HG03097 (cell line): Measurements from ENCODE around the gene ARL10.
"Not testable (repeated sequence)": the region's sequence is repeated elsewhere in the genome, so short reads cannot be mapped to it uniquely, and the experiment has no call there.

Source experiments
- ATAC-seq: cut with Tn5 transposase; IDR thresholded peaks from one replicate; pipeline ENCODE4 v1.9.1; 2021; ENCODE audit not compliant: unreplicated experiment, low FRiP score

The ARL10 gene

DNA sequence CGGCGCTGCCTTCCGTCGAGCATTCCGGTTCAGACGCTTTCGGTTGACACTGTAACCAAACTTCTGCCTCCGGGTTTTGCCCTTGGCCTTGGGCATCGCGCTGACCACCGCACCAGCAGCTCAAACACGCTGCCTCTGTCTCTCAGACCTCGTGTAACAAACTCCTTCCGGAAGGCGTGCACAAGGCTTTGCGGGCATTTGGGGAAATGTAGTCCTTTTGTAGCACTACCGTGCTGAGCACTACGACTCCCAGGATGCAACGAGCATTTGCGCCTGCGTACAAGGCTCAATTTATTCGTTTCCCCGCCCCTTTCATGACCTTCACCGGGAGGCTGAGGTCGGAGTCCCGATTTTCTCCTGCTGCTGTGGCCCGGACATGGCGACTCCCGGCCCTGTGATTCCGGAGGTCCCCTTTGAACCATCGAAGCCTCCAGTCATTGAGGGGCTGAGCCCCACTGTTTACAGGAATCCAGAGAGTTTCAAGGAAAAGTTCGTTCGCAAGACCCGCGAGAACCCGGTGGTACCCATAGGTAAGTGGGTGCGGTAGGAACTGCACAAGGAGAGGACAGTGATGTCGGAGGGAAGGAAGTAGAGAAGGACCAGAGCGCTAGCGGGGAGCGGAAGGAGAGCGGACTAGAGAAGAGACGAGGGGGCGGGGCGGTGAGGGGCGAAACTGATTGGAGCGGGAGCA is 23.3 kb downstream of the ARL10 start, which contains the start of the genes HIGD2A and NOP16:
HIGD2A (plus strand) TSS at position 308 of the 691 bp plus-strand sequence; CDS start at position 377, 69 bp downstream.
NOP16 (minus strand) TSS at position 155 of the 691 bp plus-strand sequence; CDS start at position 96, 59 bp downstream.
- peak; percentile 84 for ATAC-seq

- ATAC-seq, result no peak
Observed at GRCh38 chr5:176389135-176390123, 24.1 kb downstream of the ARL10 start.

- no peak for ATAC-seq
Observed at GRCh38 chr5:176391479-176391878, 26.2 kb downstream of the ARL10 start.

DNA sequence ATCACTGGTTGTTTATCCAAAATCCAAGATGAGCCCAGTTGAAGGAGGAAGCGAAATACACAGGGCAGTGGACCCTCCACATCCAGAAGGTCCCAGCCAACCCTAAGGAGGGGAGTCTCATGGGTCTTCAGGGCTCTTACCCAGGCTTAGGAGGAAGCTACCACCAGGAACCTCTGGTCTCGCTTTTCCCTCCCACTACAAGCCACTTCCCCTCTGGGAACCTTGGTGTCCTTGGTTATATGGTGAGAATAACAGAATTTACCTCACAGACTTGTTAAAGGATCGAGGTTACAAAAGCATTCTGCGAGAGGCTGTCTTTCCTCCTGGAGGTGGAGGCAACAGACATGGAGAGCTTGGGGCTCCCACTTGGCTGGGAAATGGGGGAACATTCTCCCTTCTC is 26.7 kb downstream of the ARL10 start:
- no peak for ATAC-seq

DNA sequence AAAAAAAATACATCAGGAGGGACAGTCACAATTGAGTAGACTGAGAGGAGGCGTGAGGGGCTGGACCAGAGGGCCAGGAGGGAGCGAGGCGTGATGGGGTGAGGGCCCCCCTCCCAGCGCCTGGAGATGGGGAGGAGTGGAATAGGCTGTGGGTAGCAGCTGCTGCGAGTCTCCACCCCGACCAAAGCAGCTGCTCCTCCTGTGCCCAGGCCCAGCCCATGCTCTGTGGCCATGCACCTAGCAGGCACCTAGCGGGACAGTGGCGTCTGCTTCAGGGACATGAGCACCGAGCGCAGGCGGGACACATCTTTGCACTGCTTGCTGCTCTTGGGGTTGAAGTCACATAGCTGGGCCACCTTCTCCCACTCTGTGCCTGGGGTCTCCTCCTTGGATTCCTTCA is 27.2 kb downstream of the ARL10 start:
- no peak for ATAC-seq

DNA sequence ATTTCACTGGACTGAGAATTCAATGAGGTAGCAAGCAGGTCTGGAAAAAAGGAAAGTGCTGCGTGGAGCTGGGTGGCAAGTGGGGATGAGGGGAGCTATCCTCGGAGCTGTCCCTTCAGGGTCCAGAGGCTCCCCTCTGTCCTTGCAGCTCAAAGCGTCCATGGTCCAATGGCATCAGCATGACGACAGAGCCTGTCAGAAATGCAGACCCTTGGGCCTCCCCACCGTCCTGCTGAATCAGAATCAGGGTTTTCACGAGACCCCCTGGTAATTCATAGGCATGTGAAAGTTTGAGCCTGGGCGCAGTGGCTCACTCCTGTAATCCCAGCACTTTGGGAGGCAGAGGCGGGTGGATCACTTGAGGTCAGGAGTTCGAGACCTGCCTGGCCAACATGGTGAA is 28.8 kb downstream of the ARL10 start:
- ATAC-seq, result no peak

GRCh38 chr5:176394881-176395675 is 29.8 kb downstream of the ARL10 start:
- no peak for ATAC-seq

DNA sequence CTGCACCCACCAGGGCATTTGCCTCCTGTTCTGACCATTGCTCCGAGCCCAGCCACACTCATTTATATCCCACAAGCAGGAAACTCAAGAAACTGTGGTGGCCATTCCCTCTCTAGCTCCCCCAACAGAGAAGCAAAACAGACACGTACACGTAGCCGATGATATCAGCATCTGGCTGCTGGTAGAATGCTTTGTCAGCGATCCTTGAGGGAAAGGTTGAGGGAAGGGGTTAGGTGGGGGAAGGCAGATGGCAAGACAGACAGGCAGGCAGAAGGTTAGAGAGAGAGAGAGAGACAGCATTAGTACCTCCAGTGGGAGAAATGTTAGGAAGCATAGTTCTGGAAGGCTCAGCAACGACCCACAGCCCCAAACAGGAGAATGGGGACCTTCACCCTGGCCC is 31.0 kb downstream of the ARL10 start:
- ATAC-seq, result no peak

DNA sequence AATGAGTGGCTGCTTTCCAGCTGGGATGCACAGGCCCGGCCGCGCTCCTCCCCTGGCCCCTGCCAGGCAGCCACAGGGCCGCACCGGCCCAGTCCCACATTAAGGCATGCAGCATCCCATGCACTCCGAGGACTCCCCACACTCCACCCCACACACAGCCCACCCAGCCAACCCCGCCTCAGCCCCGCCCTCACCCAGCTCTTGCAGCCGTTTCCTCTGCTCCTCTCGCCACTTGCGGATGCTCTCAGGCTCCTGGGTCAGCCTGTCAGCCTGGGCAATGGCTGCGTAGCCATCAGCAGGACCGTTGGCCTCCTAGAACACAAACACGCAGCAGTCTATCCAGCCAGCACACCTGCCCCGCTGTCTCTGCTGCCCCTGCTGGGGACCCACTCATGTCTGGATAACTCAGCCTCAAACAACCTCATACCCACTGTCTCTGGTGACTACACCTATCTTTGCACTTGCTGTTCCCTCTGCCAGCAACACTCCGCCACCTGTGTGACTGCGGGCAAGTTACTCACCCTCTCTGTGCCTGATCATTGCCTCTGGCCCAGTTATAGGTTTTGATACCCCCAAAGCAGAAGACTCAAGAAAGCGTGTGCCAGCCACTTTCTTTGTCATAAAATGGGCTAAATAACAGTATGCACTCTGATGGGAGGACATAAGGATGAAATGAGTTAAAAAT is 32.6 kb downstream of the ARL10 start:
- no peak for ATAC-seq

DNA sequence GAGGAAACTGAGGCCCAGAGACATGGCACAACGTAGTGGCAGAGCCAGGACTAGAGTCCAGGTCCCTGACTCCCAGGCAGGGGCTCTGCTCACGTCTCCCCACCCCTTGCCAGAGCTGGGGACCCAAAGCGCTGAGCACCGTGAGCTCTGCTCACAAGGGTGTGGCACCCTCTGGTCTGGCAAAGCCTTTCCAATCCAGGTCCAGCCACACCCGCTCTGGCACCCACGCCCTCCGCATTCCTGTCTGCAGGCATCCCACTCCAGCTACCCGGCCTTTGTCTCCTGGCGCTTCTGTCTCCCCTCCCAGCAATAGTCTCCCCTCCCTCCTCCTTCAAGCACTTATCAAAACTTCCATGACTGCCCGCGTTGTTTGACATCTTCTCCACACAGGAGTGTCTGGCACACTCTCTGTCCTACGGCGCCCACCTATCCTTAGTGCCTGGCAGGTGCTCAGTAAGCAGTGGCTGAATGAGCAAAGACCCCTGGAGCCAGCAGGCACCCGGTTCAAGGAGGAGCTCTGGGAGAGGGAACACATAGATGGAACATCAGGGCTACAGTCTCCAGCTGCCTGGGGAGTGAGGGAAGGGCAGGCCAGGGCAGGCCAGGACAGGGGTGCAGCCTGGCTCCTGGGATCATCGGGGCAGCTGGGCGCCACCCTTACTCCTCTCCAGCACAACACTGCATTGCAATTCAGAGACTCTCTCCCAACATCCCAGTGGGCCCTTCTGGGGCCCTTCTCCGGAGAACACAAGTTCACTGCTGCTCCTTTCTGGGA is 35.3 kb downstream of the ARL10 start:
- no peak for ATAC-seq

DNA sequence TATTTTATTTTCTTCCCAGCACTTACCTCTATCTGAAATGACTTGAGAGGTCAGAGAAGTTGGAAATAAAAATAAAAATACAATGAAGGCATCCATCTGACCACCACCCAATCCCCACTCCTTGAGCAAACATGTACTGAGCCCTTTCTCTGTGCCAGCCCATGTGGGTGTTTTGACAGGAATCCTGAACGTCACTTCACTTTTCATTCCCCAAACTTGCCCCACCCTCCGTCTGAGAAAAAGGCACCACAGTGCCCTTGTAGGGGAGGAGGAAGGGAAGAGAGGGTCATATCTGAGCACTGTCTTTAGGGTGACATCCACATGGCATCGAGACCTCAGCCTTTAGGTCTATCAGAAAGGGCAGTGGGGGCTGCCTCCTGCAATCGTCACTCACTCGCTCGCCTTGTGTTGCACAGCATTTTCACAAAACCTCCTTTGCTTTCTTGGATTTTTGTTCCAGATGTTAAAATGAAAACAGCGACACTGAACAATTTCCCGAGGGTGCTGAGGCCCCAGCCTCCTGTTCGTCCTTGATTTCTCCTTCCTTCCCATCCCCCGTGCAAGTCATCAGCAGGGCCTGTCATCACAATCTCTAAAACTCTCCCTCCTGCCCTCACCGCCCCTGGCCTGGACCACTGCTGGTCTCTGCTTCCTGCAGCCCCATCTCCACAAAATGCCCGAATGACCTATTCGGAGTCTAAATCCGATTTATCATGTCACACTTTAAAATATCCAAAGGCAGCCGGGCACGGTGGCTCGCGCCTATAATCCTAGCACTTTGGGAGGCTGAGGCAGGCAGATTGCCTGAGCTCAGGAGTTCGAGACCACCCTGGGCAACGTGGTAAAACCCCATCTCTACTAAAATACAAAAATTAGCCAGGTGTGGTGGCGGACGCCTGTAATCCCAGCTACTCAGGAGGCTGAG is 36.3 kb downstream of the ARL10 start:
- no peak for ATAC-seq

- no peak for ATAC-seq
Observed at GRCh38 chr5:176405656-176406435, 40.6 kb downstream of the ARL10 start.

GRCh38 chr5:176406436-176407052 is 41.3 kb downstream of the ARL10 start:
- ATAC-seq, result no peak

- ATAC-seq, result no peak
Observed at GRCh38 chr5:176407456-176408251, 42.4 kb downstream of the ARL10 start.

DNA sequence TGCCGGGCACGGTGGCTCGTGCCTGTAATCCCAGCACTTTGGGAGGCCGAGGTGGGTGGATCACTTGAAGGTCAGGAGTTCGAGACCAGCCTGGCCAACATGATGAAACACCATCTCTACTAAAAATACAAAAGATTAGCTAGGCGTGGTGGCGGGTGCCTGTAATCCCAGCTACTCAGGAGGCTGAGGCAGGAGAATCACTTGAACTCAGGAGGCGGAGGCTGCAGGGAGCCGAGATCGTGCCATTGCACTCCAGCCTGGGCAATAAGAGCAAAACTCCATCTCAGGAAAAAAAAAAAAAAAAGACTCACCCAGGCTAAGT is 42.9 kb downstream of the ARL10 start:
- ATAC-seq, result not testable (repeated sequence)

GRCh38 chr5:176408590-176408989 is 43.3 kb downstream of the ARL10 start:
- no peak for ATAC-seq
